ENCODE results near the gene GKAP1. TPM values are rescaled to one million over a fixed set of nuclear protein-coding genes. Genes with fewer than 3 reads are reported as not detected.
A peak's percentile ranks its signal among the peaks of the same experiment; 100 is the strongest.

GKAP1 gene
- total and polyA plus RNA-seq, 11 donors, result 12.7 to 23.5 (median 20.1) TPM

DNA sequence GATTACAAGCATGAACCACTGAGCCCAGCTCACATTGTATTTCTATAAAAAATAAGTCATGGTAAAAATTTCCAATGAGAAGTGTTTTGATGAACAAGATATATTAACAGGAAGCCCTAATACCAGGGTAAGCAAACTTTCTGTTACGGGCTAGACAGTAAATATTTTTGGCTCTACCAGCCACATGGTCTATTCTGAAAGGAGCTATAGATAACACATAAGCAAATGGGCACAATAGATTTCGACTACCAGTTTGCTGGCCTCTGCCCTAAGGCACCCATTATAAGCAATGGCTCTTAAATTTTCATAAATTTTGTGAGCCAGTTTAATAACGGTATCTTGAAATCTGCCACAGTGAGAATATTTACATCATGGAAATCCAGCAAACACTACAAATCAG lies 118.0 kb downstream of the GKAP1 start:
- ATAC-seq, result peak in 2 of 4 donors; percentile 6 to 37
- WGBS, 4 donors, result 70 to 77% (median 74%) methylated on average over 3 of the region's 3 CpGs
- no peak for DNase-seq
- Histone ChIP-seq H3K27ac (no peak overlapping the region), H3K27me3 (no peaks in the 10 kb centered on the region), H3K36me3 (no peaks in the 10 kb centered on the region), H3K4me1 (peaks cover 0 to 79% (median 50%) of the 10 kb centered on the region in 12 donors), H3K4me3 (no peak overlapping the region), H3K9me3 (peaks cover 0 to 2% (median 0%) of the 10 kb centered on the region in 12 donors)
- intact Hi-C loops (cut with DNase I), result loop anchor here in 3 of 10 donors (10.0 kb wide), 2 partner anchors 75 to 215 kb away; partner anchors contain the start of gene IDNK (in 1 of the 3)
- TF ChIP-seq, protein P1, sequence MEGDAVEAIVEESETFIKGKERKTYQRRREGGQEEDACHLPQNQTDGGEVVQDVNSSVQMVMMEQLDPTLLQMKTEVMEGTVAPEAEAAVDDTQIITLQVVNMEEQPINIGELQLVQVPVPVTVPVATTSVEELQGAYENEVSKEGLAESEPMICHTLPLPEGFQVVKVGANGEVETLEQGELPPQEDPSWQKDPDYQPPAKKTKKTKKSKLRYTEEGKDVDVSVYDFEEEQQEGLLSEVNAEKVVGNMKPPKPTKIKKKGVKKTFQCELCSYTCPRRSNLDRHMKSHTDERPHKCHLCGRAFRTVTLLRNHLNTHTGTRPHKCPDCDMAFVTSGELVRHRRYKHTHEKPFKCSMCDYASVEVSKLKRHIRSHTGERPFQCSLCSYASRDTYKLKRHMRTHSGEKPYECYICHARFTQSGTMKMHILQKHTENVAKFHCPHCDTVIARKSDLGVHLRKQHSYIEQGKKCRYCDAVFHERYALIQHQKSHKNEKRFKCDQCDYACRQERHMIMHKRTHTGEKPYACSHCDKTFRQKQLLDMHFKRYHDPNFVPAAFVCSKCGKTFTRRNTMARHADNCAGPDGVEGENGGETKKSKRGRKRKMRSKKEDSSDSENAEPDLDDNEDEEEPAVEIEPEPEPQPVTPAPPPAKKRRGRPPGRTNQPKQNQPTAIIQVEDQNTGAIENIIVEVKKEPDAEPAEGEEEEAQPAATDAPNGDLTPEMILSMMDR (IDR thresholded peaks at IDR 0.05), result no peak
- no peak for TF ChIP-seq POLR2A (IDR thresholded peaks at IDR 0.05)

DNA sequence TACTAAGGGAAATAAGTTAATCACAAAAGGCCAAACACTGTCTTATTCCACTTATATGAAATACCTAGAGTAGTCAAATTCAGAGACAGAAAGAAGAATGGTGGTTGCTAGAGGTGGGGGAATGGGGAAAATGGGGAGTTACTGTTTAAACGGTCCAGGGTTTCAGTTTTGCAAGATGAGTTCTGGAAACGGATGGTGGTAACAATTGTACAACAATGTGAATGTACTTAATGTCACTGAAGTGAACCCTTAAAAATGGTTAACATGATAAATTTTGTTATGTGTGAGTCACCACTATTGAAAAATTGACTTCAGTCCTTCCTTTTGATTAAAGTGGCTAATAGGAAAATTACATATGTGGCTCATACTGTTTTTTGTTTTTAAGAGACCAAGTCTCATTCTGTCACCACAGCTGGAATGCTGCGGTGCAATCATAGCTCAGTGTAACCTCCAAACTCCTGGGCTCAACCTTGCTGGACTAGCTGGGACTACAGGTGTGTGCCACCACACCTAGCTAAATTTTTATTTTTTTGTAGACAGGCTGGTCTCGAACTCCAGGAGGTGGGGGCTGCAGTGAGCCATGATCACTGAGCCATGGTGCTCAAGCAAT lies 118.5 kb downstream of the GKAP1 start:
- H3K36me3 ChIP-seq, result no peaks in the 10 kb centered on the region
- no peak overlapping the region for H3K4me3 ChIP-seq
- H3K4me1 ChIP-seq, result peaks cover 0 to 76% (median 48%) of the 10 kb centered on the region in 12 donors
- no peaks in the 10 kb centered on the region for H3K9me3 ChIP-seq
- peak in 1 of 4 donors; percentile 24 for ATAC-seq
- 60 to 77% (median 72%) methylated on average over 4 of the region's 4 CpGs for WGBS, 4 donors
- H3K27ac ChIP-seq, result no peak overlapping the region
- intact Hi-C loops (cut with DNase I), result no loop called here
- no peaks in the 10 kb centered on the region for H3K27me3 ChIP-seq
- no peak for DNase-seq
- TF ChIP-seq, protein P1 (IDR thresholded peaks at IDR 0.05), result no peak
- no peak for TF ChIP-seq POLR2A (IDR thresholded peaks at IDR 0.05)

DNA sequence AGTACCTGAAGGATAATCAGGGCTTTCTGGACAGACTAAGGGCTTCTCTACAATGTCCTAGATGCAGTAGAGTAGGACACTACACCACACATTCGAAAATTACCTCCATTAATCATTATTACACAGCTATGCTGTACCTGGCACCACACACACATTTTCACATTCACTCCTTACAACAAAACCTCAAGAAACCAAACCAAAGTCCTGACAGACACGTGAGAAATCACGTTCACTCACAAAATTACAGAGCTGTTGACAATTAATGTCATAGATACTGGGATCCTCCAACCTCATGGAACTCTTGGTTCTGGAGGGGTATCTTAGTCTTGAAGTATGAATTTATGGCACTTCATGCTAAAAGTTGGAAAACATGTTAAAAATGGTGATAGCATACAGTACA lies 126.1 kb downstream of the GKAP1 start:
- WGBS, 4 donors, result 81 to 86% (median 84%) methylated on average over 3 of the region's 3 CpGs
- intact Hi-C loops (cut with DNase I), result no loop called here
- TF ChIP-seq, protein P1 (IDR thresholded peaks at IDR 0.05), result no peak
- TF ChIP-seq POLR2A (IDR thresholded peaks at IDR 0.05), result no peak
- DNase-seq (no peak), ATAC-seq (no peak)
- H3K36me3 ChIP-seq, result no peaks in the 10 kb centered on the region
- no peak overlapping the region for H3K27ac ChIP-seq
- no peaks in the 10 kb centered on the region for H3K27me3 ChIP-seq
- peaks cover 0 to 72% (median 37%) of the 10 kb centered on the region in 12 donors for H3K4me1 ChIP-seq
- no peaks in the 10 kb centered on the region for H3K9me3 ChIP-seq
- H3K4me3 ChIP-seq, result no peak overlapping the region

Other genes with a start within 250 kb of the GKAP1 start
- gene IDNK, start 194.6 kb downstream of the GKAP1 start, total RNA-seq, result 1 to 10 TPM in 8 of 9 donors, under 1 TPM in 1; 0.69 to 6.9 (median 5.0) TPM
- 1 to 10 TPM; 2.6 to 4.2 TPM for gene IDNK, start 194.6 kb downstream of the GKAP1 start, polyA plus RNA-seq
- gene UBQLN1, start 109.8 kb downstream of the GKAP1 start, total RNA-seq, result 100 to 1,000 TPM in 5 of 9 donors, 10 to 100 TPM in 4; 88.9 to 144 (median 103) TPM
- gene UBQLN1, start 109.8 kb downstream of the GKAP1 start, polyA plus RNA-seq, result 10 to 100 TPM; 24.2 to 91.1 TPM
- gene KIF27, start 103.7 kb upstream of the GKAP1 start, total RNA-seq, result 1 to 10 TPM; 2.5 to 4.2 (median 3.2) TPM
- gene KIF27, start 103.7 kb upstream of the GKAP1 start, polyA plus RNA-seq, result under 1 TPM; 0.53 to 0.62 TPM
- 100 to 1,000 TPM; 278 to 388 (median 322) TPM for gene HNRNPK, start 162.4 kb upstream of the GKAP1 start, total RNA-seq
- 100 to 1,000 TPM; 127 to 294 TPM for gene HNRNPK, start 162.4 kb upstream of the GKAP1 start, polyA plus RNA-seq
- 1 to 10 TPM; 2.4 to 9.9 (median 5.9) TPM for gene RMI1, start 163.0 kb upstream of the GKAP1 start, total RNA-seq
- gene RMI1, start 163.0 kb upstream of the GKAP1 start, polyA plus RNA-seq, result 1 to 10 TPM; 1.6 to 4.4 TPM